Measurements from ENCODE around the gene CCDC88B. TPM values are rescaled to one million over a fixed set of nuclear protein-coding genes. Genes with fewer than 3 reads are reported as not detected.

Gene CCDC88B
- total RNA-seq, 1 experiment from 2014 or later = 11.2 TPM

DNA sequence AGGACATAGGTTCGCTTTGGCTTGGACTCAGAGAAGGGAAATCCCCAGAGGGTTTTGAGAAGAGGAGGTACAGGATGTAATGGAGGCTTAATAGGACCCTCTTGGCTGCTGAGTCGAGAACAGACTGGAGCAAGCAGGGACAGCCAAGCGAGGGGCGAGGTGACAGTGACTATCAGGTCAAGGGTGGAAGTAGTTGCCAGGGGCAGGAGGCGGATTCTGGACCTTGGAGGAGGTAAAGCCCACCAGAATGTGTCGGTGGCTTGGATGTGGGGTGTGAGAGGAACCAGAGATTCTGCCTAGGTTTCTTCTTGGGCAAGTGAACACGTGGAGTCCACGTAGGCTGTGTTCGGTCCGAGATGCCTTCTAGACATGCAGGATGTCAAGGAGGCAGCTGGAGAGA, 27.1 kb upstream of the CCDC88B start:
- peak overlapping the region; percentile 27 for H3K9ac ChIP-seq (ENCODE audit: extremely low read depth, insufficient read length, low read length)

More for the DNA sequence above, 27.1 kb upstream of the CCDC88B start:
- Histone ChIP-seq H2AK5ac (ENCODE audit: insufficient read length, low read length) (no peak overlapping the region), H3T11ph (ENCODE audit: low read length) (no peak overlapping the region), H3K4ac (ENCODE audit: low read depth, low read length) (no peak overlapping the region), H3K27me3 (ENCODE audit: insufficient read depth, low read length) (no peaks in the 10 kb centered on the region), H4K20me1 (ENCODE audit: control insufficient read depth, insufficient read depth, insufficient read length) (no peaks in the 10 kb centered on the region), H3K18ac (ENCODE audit: insufficient read length, low read depth, low read length) (no peak overlapping the region), H3K56ac (ENCODE audit: insufficient read length, low read depth, low read length) (no peak overlapping the region), H4K5ac (ENCODE audit: insufficient read length, low read depth, low read length) (no peak overlapping the region), H2BK5ac (ENCODE audit: insufficient read length, low read length) (no peak overlapping the region), H2BK120ac (ENCODE audit: low read depth, low read length, poor library complexity, severe bottlenecking) (no peak overlapping the region), H3K4me2 (ENCODE audit: insufficient read depth, insufficient read length, low read length) (no peak overlapping the region), H2AFZ (ENCODE audit: low read length) (no peak overlapping the region), H2BK15ac (ENCODE audit: low read depth, low read length) (no peak overlapping the region), H3K79me2 (ENCODE audit: insufficient read depth, low read length) (peaks cover 4% of the 10 kb centered on the region; the same call in 1 of the 2 replicates), H4K8ac (replicated peaks; ENCODE audit: insufficient read length, low read depth, low read length) (no peak overlapping the region), H3K27ac (ENCODE audit: insufficient read length, low read depth, low read length) (no peak overlapping the region), H3K23me2 (ENCODE audit: insufficient read length, low read depth, low read length, poor library complexity, severe bottlenecking) (peaks cover 3% of the 10 kb centered on the region), H2BK12ac (ENCODE audit: insufficient read length, low read depth, low read length) (no peak overlapping the region), H3K79me1 (ENCODE audit: insufficient read depth, low read depth, low read length, poor library complexity, severe bottlenecking) (no peaks in the 10 kb centered on the region), H4K91ac (ENCODE audit: insufficient read length, low read depth, low read length) (no peak overlapping the region), H3K23ac (ENCODE audit: insufficient read length, low read depth, low read length) (no peak overlapping the region), H3K14ac (ENCODE audit: insufficient read depth, low read length) (no peak overlapping the region), H3K4me1 (ENCODE audit: insufficient read depth, low read length) (no peaks in the 10 kb centered on the region), H3K9me3 (ENCODE audit: control insufficient read depth, low read depth, low read length) (no peaks in the 10 kb centered on the region), H2BK20ac (ENCODE audit: low read depth, low read length, poor library complexity, severe bottlenecking) (no peak overlapping the region)
- Mint-ChIP-seq H3K4me3 (peak overlapping the region in 1 of 2 experiments; percentile 8; a peak in 1 of 5 replicates), H3K4me1 (peaks cover 7 to 8% of the 10 kb centered on the region in 2 experiments), H3K27ac (peak overlapping the region; percentile 8 to 59 (median 41); a peak in 3 of 7 replicates), H3K27me3 (ENCODE audit: low read depth) (no peaks in the 10 kb centered on the region), H3K9me3 (no peaks in the 10 kb centered on the region), H3K36me3 (ENCODE audit: insufficient read depth in 1 of 3, low read depth in 3 of 3) (peaks cover 18 to 41% (median 22%) of the 10 kb centered on the region in 3 experiments; a peak in 6 of 7 replicates)
- no CpG with 5 or more reads among the region's 10 CpGs for WGBS (ENCODE audit: extremely low coverage, insufficient read length, low lambda C conversion rate)
- TF ChIP-seq, protein P1, sequence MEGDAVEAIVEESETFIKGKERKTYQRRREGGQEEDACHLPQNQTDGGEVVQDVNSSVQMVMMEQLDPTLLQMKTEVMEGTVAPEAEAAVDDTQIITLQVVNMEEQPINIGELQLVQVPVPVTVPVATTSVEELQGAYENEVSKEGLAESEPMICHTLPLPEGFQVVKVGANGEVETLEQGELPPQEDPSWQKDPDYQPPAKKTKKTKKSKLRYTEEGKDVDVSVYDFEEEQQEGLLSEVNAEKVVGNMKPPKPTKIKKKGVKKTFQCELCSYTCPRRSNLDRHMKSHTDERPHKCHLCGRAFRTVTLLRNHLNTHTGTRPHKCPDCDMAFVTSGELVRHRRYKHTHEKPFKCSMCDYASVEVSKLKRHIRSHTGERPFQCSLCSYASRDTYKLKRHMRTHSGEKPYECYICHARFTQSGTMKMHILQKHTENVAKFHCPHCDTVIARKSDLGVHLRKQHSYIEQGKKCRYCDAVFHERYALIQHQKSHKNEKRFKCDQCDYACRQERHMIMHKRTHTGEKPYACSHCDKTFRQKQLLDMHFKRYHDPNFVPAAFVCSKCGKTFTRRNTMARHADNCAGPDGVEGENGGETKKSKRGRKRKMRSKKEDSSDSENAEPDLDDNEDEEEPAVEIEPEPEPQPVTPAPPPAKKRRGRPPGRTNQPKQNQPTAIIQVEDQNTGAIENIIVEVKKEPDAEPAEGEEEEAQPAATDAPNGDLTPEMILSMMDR (conservative IDR thresholded peaks at IDR 0.05) = no peak
- no peak for DNase-seq

All from H9 (cell line).